H1 (cell line): Measurements from ENCODE around the gene SERPINB1. TPM values are rescaled to one million over a fixed set of nuclear protein-coding genes. Genes with fewer than 3 reads are reported as not detected.

Experiments
- CTCF ChIA-PET: fragments of 300-600 bp; sonication (Branson Sonifier 250); formaldehyde crosslinking; loops from one replicate; lab custom pipeline; 2021; ENCODE audit not compliant: partially characterized antibody; lab: Charles Lee
- POLR2A ChIA-PET: fragments of 300-600 bp; sonication (Branson Sonifier 250); formaldehyde crosslinking; loops from one replicate; lab custom pipeline; 2021; ENCODE audit warnings: inconsistent platforms; ENCODE audit not compliant: partially characterized antibody; lab: Charles Lee
- DNase-seq, 2 experiments: peaks; one replicate each; pipeline versions ENCODE4 v3.0.0 to v3.0.0-alpha.2; 2010 to 2022; ENCODE audit warnings: low spot score in 2 of 2, low read depth in 1 of 2, mixed read lengths in 1 of 2
- FAIRE-seq: peaks from 2 replicates; lab custom pipeline; 2011; peaks lifted over from hg19 to GRCh38; lab: Jason Lieb, UNC
- H2AFZ ChIP-seq: 2 replicates; pipeline ENCODE4 v1.8.1; 2012; ENCODE audit warnings: low read length, inconsistent platforms
- H2AK5ac ChIP-seq: 2 replicates; pipeline ENCODE4 v1.6.1; 2013; ENCODE audit warnings: low read depth, low read length
- H2BK120ac ChIP-seq: replicated peaks from 2 replicates; pipeline ENCODE3; 2013; ENCODE audit warnings: low read depth, low read length, inconsistent platforms
- H2BK12ac ChIP-seq: 2 replicates; pipeline ENCODE4 v1.6.1; 2013; ENCODE audit warnings: low read depth, low read length
- H2BK15ac ChIP-seq: 2 replicates; pipeline ENCODE4 v1.6.1; 2013; ENCODE audit warnings: low read length
- H2BK20ac ChIP-seq: 2 replicates; pipeline ENCODE4 v1.6.1; 2013; ENCODE audit warnings: low read length
- H2BK5ac ChIP-seq: 2 replicates; pipeline ENCODE4 v1.6.1; 2013; ENCODE audit warnings: low read depth, low read length
- H3K14ac ChIP-seq: 2 replicates; pipeline ENCODE4 v1.6.1; 2013; ENCODE audit warnings: inconsistent platforms; ENCODE audit not compliant: insufficient read length
- H3K18ac ChIP-seq: 2 replicates; pipeline ENCODE4 v1.6.1; 2013; ENCODE audit warnings: low read length; ENCODE audit errors: extremely low read depth
- H3K23ac ChIP-seq: 2 replicates; pipeline ENCODE4 v1.6.1; 2013; ENCODE audit warnings: inconsistent platforms; ENCODE audit not compliant: insufficient read length
- H3K23me2 ChIP-seq: 2 replicates; pipeline ENCODE4 v1.6.1; 2013; ENCODE audit warnings: low read depth, low read length
- H3K27ac ChIP-seq: 2 replicates; pipeline ENCODE4 v1.6.1; 2011; ENCODE audit warnings: low read depth, low read length, inconsistent platforms
- H3K27me3 ChIP-seq, 4 experiments: replicated peaks in 1 of 4; 1 replicate in 1 of 4; 2 replicates in 3 of 4; pipeline versions ENCODE4 v1.6.1 to v1.8.1; 2011 to 2013; ENCODE audit warnings: low read length in 3 of 4, mild to moderate bottlenecking in 3 of 4, inconsistent platforms in 2 of 4, mixed read lengths in 2 of 4, moderate library complexity in 1 of 4; ENCODE audit not compliant: control insufficient read depth in 3 of 4, insufficient read depth in 3 of 4; ENCODE audit errors: extremely low read depth in 1 of 4
- H3K36me3 ChIP-seq, 4 experiments: 2 replicates each; pipeline versions ENCODE4 v1.6.1 to v1.8.1; 2011 to 2013; ENCODE audit warnings: mild to moderate bottlenecking in 4 of 4, low read length in 3 of 4, moderate library complexity in 2 of 4, control low read depth in 1 of 4, inconsistent platforms in 1 of 4; ENCODE audit not compliant: insufficient read depth in 4 of 4, control insufficient read depth in 2 of 4
- H3K4ac ChIP-seq: replicated peaks from 2 replicates; pipeline ENCODE3; 2013; ENCODE audit warnings: low read length, low read depth, mixed read lengths, inconsistent platforms; ENCODE audit not compliant: insufficient read length
- H3K4me1 ChIP-seq, 4 experiments: replicated peaks in 1 of 4; 1 replicate in 1 of 4; 2 replicates in 3 of 4; pipeline versions ENCODE4 v1.6.1 to v1.8.1; 2011 to 2013; ENCODE audit warnings: low read length in 3 of 4, inconsistent platforms in 2 of 4, mixed read lengths in 1 of 4; ENCODE audit not compliant: insufficient read depth in 4 of 4, control insufficient read depth in 3 of 4
- H3K4me2 ChIP-seq, 2 experiments: 2 replicates each; pipeline versions ENCODE4 v1.6.1 to v1.8.1; 2011 to 2013; ENCODE audit warnings: low read depth in 2 of 2, low read length in 2 of 2, control low read depth in 1 of 2, inconsistent platforms in 1 of 2, mild to moderate bottlenecking in 1 of 2; ENCODE audit not compliant: insufficient read depth in 1 of 2
- H3K4me3 ChIP-seq, 4 experiments: fragments of 200-600, 300-600 bp in 1 of 4; sonication (generic), shearing (Covaris generic), sonication (Bioruptor Twin) in 1 of 4; 2 replicates each; pipeline versions ENCODE4 v1.5.1 to v1.8.1; 2011 to 2016; ENCODE audit warnings: low read length in 4 of 4, low read depth in 3 of 4, control low read depth in 2 of 4, inconsistent platforms in 2 of 4, mild to moderate bottlenecking in 2 of 4, mixed read lengths in 1 of 4, moderate library complexity in 1 of 4; ENCODE audit not compliant: insufficient read depth in 2 of 4; ENCODE audit errors: extremely low read depth in 1 of 4
- H3K56ac ChIP-seq: replicated peaks from 2 replicates; pipeline ENCODE3; 2013; ENCODE audit warnings: low read depth, mild to moderate bottlenecking, mixed read lengths, low read length, inconsistent platforms; ENCODE audit not compliant: insufficient read length
- H3K79me1 ChIP-seq: 2 replicates; pipeline ENCODE4 v1.6.1; 2013; ENCODE audit warnings: low read depth, low read length, control low read depth
- H3K79me2 ChIP-seq, 2 experiments: 2 replicates each; pipeline versions ENCODE4 v1.6.1 to v1.8.1; 2012 to 2013; ENCODE audit warnings: low read length in 2 of 2, mild to moderate bottlenecking in 2 of 2, inconsistent platforms in 1 of 2; ENCODE audit not compliant: insufficient read depth in 2 of 2, control insufficient read depth in 1 of 2
- H3K9ac ChIP-seq, 4 experiments: replicated peaks in 1 of 4; 1 replicate in 1 of 4; 2 replicates in 3 of 4; pipeline versions ENCODE4 v1.6.1 to v1.8.1; 2011 to 2013; ENCODE audit warnings: low read depth in 3 of 4, low read length in 3 of 4, control low read depth in 2 of 4, mild to moderate bottlenecking in 2 of 4, moderate library complexity in 2 of 4, inconsistent platforms in 1 of 4; ENCODE audit errors: extremely low read depth in 1 of 4
- H3K9me3 ChIP-seq, 2 experiments: 2 replicates each; pipeline versions ENCODE4 v1.6.1 to v1.8.1; 2012 to 2013; ENCODE audit warnings: mild to moderate bottlenecking in 2 of 2, moderate library complexity in 2 of 2, control low read depth in 1 of 2, inconsistent platforms in 1 of 2, low read depth in 1 of 2, low read length in 1 of 2, mixed read lengths in 1 of 2; ENCODE audit not compliant: insufficient read depth in 2 of 2
- H4K20me1 ChIP-seq, 2 experiments: replicated peaks in 1 of 2; 2 replicates each; pipeline versions ENCODE3 to v1.8.1; 2011 to 2013; ENCODE audit warnings: inconsistent platforms in 2 of 2, low read length in 2 of 2, mild to moderate bottlenecking in 1 of 2; ENCODE audit not compliant: insufficient read depth in 2 of 2, control insufficient read depth in 1 of 2
- H4K5ac ChIP-seq: 2 replicates; pipeline ENCODE4 v1.6.1; 2013; ENCODE audit warnings: low read length, low read depth, mixed read lengths, inconsistent platforms; ENCODE audit not compliant: insufficient read length
- H4K8ac ChIP-seq: 2 replicates; pipeline ENCODE4 v1.8.0; 2013; ENCODE audit warnings: mild to moderate bottlenecking, moderate library complexity, low read length, inconsistent platforms; ENCODE audit not compliant: insufficient read depth; ENCODE audit errors: extremely low read depth
- H4K91ac ChIP-seq: replicated peaks from 2 replicates; pipeline ENCODE3; 2013; ENCODE audit warnings: low read length, mixed read lengths, inconsistent platforms; ENCODE audit not compliant: insufficient read length
- ASH2L ChIP-seq: fragments of 200-600, 300-600 bp; sonication (generic); IDR thresholded peaks from one replicate; pipeline ENCODE4 v1.7.1; 2017; ENCODE audit warnings: low read length
- ATF2 ChIP-seq: IDR thresholded peaks from 2 replicates; pipeline ENCODE4 v1.6.1; 2012; ENCODE audit warnings: low read length, inconsistent platforms
- ATF3 ChIP-seq: IDR thresholded peaks from 2 replicates; pipeline ENCODE4 v1.6.1; 2011; ENCODE audit warnings: low read depth, mild to moderate bottlenecking, low read length; ENCODE audit not compliant: insufficient read depth
- CHD1 ChIP-seq: IDR thresholded peaks from 2 replicates; pipeline ENCODE4 v1.6.1; 2012; ENCODE audit warnings: low read depth, low read length, improper control_type of control experiment
- EGR1 ChIP-seq: IDR thresholded peaks from 2 replicates; pipeline ENCODE4 v1.6.1; 2011; ENCODE audit warnings: low read depth, low read length, borderline replicate concordance
- JUN ChIP-seq: IDR thresholded peaks from 2 replicates; pipeline ENCODE4 v1.6.1; 2011; ENCODE audit warnings: low read depth, mild to moderate bottlenecking, improper control_type of control experiment, low read length
- JUND ChIP-seq: IDR thresholded peaks from 2 replicates; pipeline ENCODE4 v1.6.1; 2011; ENCODE audit warnings: mild to moderate bottlenecking, improper control_type of control experiment, low read length
- POLR2A ChIP-seq, 2 experiments: IDR thresholded peaks; 1 replicate in 1 of 2; 2 replicates in 1 of 2; pipeline ENCODE4 v1.6.1; 2011; ENCODE audit warnings: low read depth in 2 of 2, low read length in 2 of 2, mild to moderate bottlenecking in 2 of 2; ENCODE audit errors: control extremely low read depth in 1 of 2
- POLR2AphosphoS5 ChIP-seq: IDR thresholded peaks from 2 replicates; pipeline ENCODE4 v1.6.1; 2011; ENCODE audit warnings: low read depth, low read length
- RXRA ChIP-seq: IDR thresholded peaks from 2 replicates; pipeline ENCODE4 v1.6.1; 2011; ENCODE audit warnings: low read depth, mild to moderate bottlenecking, low read length, moderate library complexity; ENCODE audit not compliant: insufficient read depth
- SUZ12 ChIP-seq: fragments of 200-600 bp; sonication (generic); IDR thresholded peaks from 2 replicates; pipeline ENCODE4 v1.6.1; 2012; ENCODE audit warnings: mild to moderate bottlenecking, inconsistent platforms, low read length, moderate library complexity, mixed read lengths
- TAF7 ChIP-seq: optimal IDR thresholded peaks from 2 replicates; pipeline ENCODE3; 2011; ENCODE audit warnings: low read depth, mild to moderate bottlenecking, inconsistent platforms, low read length, moderate library complexity, borderline replicate concordance
- WGBS, 2 experiments: shearing (Covaris generic) in 1 of 2; methylation state at CpG; one replicate each; pipeline versions ENCODE4 v1.1.6 to v1.1.7; 2013 to 2015; ENCODE audit warnings: low lambda C conversion rate in 2 of 2, mixed read lengths in 2 of 2, inconsistent platforms in 1 of 2, low coverage in 1 of 2, missing lambda C conversion rate in 1 of 2; ENCODE audit not compliant: insufficient replicate concordance in 2 of 2, insufficient coverage in 1 of 2, insufficient read length in 1 of 2; ENCODE audit errors: extremely low coverage in 1 of 2, missing lambda C conversion rate in 1 of 2; 5-methylcytosine and 5-hydroxymethylcytosine counted together
- polyA plus RNA-seq, 7 experiments: library from polyadenylated mRNA; depleted of rRNA in 3 of 7; stranded (reverse) in 5 of 7; unstranded in 2 of 7; fragments of >200 nt in 5 of 7; fragments of 200-250 nt in 2 of 7; gene quantifications; 1 replicate in 5 of 7; 2 replicates in 1 of 7; 4 replicates in 1 of 7; pipeline versions ENCODE4 v1.2.1 to v1.2.3, GENCODE V29; 2011 to 2013; ENCODE audit warnings: missing spikeins in 2 of 7, mixed read lengths in 2 of 7
- total RNA-seq: library from RNA; stranded (reverse); fragmentation: NEBNext Ultra II Directional; extraction: Animal tissue kit (Norgen Biotek cat#: 25700); gene quantifications from 2 replicates; pipeline ENCODE4 v1.2.1, GENCODE V29; 2021

Gene SERPINB1
- total and polyA plus RNA-seq, 2 of the 8 experiments (the other 6 are each of a cell fraction or from before 2014, with no cell fraction given), result 8.1 to 17.3 TPM

- H2BK120ac ChIP-seq, result no peak overlapping the region
- peaks cover 0 to 8% of the 10 kb centered on the region in 2 experiments; a peak in 1 of 4 replicates for H3K79me2 ChIP-seq
- no peaks in the 10 kb centered on the region for H3K23me2 ChIP-seq
- no peaks in the 10 kb centered on the region; a peak in 1 of 7 replicates for H3K4me1 ChIP-seq
- FAIRE-seq (no peak), DNase-seq (no peak)
- no peaks in the 10 kb centered on the region for H3K27me3 ChIP-seq
- H4K8ac ChIP-seq, result no peak overlapping the region
- 80% methylated on average over 4 of the region's 4 CpGs; no CpG with 5 or more reads in 1 of the 2 experiments for WGBS, 2 experiments
- no peak overlapping the region for H2BK5ac ChIP-seq
- no peak overlapping the region for H3K23ac ChIP-seq
- ChIA-PET POLR2A (interaction anchor here (0.7 to 2.2 kb wide), 7 partner anchors 12 to 218 kb away, joined by 3 to 6 read pairs (median 3); partner anchors contain the start of gene SERPINB1), CTCF (interaction anchor here (0.5 to 4.2 kb wide), 54 partner anchors 9 to 317 kb away, joined by 3 to 38 read pairs (median 5); partner anchors contain the start of genes SERPINB1 and SERPINB9)
- no peak overlapping the region for H3K4me2 ChIP-seq
- no peaks in the 10 kb centered on the region for H3K36me3 ChIP-seq
- no peak overlapping the region for H2BK15ac ChIP-seq
- H3K9ac ChIP-seq, result no peak overlapping the region
- no peak overlapping the region for H2AFZ ChIP-seq
- H3K4ac ChIP-seq, result no peak overlapping the region
- no peak overlapping the region for H2BK20ac ChIP-seq
- no peaks in the 10 kb centered on the region; the same call in 1 of the 2 replicates for H3K79me1 ChIP-seq
- no peak overlapping the region for H3K14ac ChIP-seq
- no peak overlapping the region for H3K4me3 ChIP-seq
- H2AK5ac ChIP-seq, result no peak overlapping the region
- H4K91ac ChIP-seq, result no peak overlapping the region
- no peak overlapping the region for H3K27ac ChIP-seq
- H3K56ac ChIP-seq, result no peak overlapping the region
- TF ChIP-seq TAF7 (no peak), RXRA (no peak), JUN (no peak), ASH2L (no peak), CHD1 (no peak), EGR1 (no peak), JUND (no peak), SUZ12 (no peak), ATF2 (no peak), ATF3 (no peak), POLR2A (IDR thresholded peaks at IDR 0.05; ENCODE audit: control extremely low read depth in 1 of 2, low read depth in 2 of 2, low read length in 2 of 2) (no peak), POLR2AphosphoS5 (no peak)
- H2BK12ac ChIP-seq, result no peak overlapping the region
- H3K18ac ChIP-seq, result no peak overlapping the region
- H3K9me3 ChIP-seq, result no peaks in the 10 kb centered on the region
- no peak overlapping the region for H4K5ac ChIP-seq
- no peaks in the 10 kb centered on the region for H4K20me1 ChIP-seq
These were observed 50.2 kb downstream of the SERPINB1 start for GRCh38 chr6:2791450-2791974.
